ENCODE data around the gene PRPF4. TPM values are rescaled to one million over a fixed set of nuclear protein-coding genes. Genes with fewer than 3 reads are reported as not detected.

The PRPF4 gene
- total and polyA plus RNA-seq, 9 of the 15 experiments (the other 6 are each of a cell fraction or from before 2014, with no cell fraction given), result 25.8 to 66.0 (median 39.8) TPM

DNA sequence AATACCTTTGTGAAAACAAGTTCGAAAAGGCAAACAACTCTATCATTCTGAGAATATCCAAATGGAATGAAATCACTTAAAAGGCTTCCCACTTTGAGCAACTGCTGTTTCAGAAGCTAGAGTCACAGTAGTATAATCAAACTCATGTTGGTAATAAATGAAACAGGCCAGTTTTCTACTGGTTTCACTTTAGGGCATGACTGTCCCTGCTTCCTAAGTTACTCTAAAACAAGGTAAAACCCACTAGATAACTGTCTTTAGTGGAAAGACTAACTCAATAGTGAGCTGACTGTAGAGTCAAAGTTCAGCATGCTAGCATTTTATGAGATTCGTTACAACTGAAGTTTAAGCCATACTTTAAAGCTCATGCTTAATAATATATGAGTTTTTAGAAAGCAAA lies 6.1 kb upstream of the PRPF4 start (continued):
- TF ChIP-seq, protein P1, sequence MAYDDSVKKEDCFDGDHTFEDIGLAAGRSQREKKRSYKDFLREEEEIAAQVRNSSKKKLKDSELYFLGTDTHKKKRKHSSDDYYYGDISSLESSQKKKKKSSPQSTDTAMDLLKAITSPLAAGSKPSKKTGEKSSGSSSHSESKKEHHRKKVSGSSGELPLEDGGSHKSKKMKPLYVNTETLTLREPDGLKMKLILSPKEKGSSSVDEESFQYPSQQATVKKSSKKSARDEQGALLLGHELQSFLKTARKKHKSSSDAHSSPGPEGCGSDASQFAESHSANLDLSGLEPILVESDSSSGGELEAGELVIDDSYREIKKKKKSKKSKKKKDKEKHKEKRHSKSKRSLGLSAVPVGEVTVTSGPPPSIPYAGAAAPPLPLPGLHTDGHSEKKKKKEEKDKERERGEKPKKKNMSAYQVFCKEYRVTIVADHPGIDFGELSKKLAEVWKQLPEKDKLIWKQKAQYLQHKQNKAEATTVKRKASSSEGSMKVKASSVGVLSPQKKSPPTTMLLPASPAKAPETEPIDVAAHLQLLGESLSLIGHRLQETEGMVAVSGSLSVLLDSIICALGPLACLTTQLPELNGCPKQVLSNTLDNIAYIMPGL (CRISPR knock-in tag; IDR thresholded peaks at IDR 0.05), result no peak
- TF ChIP-seq RBM15 (IDR thresholded peaks at IDR 0.05; ENCODE audit: insufficient read depth, low read length) (no peak), RUNX1 (IDR thresholded peaks at IDR 0.05; ENCODE audit: low read depth) (no peak), PHTF2 (CRISPR knock-in tag; IDR thresholded peaks at IDR 0.05) (no peak)
- TF ChIP-seq, protein P2, sequence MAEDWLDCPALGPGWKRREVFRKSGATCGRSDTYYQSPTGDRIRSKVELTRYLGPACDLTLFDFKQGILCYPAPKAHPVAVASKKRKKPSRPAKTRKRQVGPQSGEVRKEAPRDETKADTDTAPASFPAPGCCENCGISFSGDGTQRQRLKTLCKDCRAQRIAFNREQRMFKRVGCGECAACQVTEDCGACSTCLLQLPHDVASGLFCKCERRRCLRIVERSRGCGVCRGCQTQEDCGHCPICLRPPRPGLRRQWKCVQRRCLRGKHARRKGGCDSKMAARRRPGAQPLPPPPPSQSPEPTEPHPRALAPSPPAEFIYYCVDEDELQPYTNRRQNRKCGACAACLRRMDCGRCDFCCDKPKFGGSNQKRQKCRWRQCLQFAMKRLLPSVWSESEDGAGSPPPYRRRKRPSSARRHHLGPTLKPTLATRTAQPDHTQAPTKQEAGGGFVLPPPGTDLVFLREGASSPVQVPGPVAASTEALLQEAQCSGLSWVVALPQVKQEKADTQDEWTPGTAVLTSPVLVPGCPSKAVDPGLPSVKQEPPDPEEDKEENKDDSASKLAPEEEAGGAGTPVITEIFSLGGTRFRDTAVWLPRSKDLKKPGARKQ (CRISPR knock-in tag; IDR thresholded peaks at IDR 0.05), result no peak

DNA sequence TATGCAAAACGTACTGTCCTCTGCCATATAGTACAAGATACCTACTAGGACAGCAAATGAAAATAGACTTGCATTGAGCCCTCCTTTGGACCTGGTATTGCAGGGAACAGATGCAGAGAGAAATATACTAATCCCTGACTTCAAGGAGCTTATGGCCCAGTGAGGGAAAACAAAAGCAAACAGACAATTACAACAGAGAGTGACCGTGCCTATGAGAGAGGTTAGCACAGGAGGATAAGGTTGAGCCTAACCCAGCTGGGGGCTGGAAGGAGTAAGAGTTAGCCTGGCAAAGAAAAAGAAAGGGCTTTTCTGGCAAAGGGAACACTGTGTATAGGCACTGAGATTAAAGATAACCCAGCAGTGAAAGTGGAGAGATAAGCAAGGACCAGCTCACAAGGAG lies 5.6 kb upstream of the PRPF4 start:
- no TSS peak for BruUV-seq (replicated peaks)
- intact Hi-C loops (cut with micrococcal nuclease) (loop anchor here (10.0 kb wide), 2 partner anchors 135 to 345 kb away; partner anchors contain the start of gene ALAD), in situ Hi-C loops (cut with MboI) (loop anchor here (5.0 kb wide), 2 partner anchors 322 to 387 kb away; no protein-coding TSS in a partner anchor)
- H3K4me3 ChIP-seq, result no peak overlapping the region
- H3K4me1 ChIP-seq (replicated peaks in 1 of 2; ENCODE audit: control insufficient read depth in 2 of 2, insufficient read depth in 2 of 2, low read length in 2 of 2), result peaks cover 0 to 4% of the 10 kb centered on the region in 2 experiments; a peak in 1 of 5 replicates
- no peak overlapping the region for H3K9ac ChIP-seq (ENCODE audit: insufficient read depth in 1 of 2, low read depth in 2 of 2, low read length in 2 of 2)
- H3K4me2 ChIP-seq (ENCODE audit: insufficient read depth, low read length), result no peak overlapping the region
- H3K9me3 ChIP-seq (replicated peaks; ENCODE audit: control insufficient read depth, insufficient read depth, low read depth, low read length), result no peaks in the 10 kb centered on the region
- H3K79me2 ChIP-seq (ENCODE audit: control insufficient read depth, insufficient read depth, low read length), result peaks cover 13% of the 10 kb centered on the region
- ChIA-PET CTCF (ENCODE audit: low intra/inter-chr PET ratio) (no interaction called here), POLR2A (interaction anchor here (1.4 to 1.5 kb wide), 2 partner anchors 8 to 140 kb away, joined by 3 to 5 read pairs; partner anchors contain the start of genes C9orf43 and POLE3)
- WGBS (ENCODE audit: insufficient coverage, low coverage, missing lambda C conversion rate), result 77% methylated on average over 2 of the region's 2 CpGs
- H3K9me1 ChIP-seq (ENCODE audit: control insufficient read depth, insufficient read depth, low read length), result no peaks in the 10 kb centered on the region
- ATAC-seq (no peak), DNase-seq (ENCODE audit: extremely low read depth in 1 of 4, low spot score in 3 of 4) (no peak), FAIRE-seq (no peak)
- H3K36me3 ChIP-seq (ENCODE audit: control insufficient read depth, insufficient read depth, low read length), result peaks cover 52% of the 10 kb centered on the region
- no peak overlapping the region for H2AFZ ChIP-seq (ENCODE audit: low read depth, low read length)
- no peaks in the 10 kb centered on the region for H3K27me3 ChIP-seq (ENCODE audit: control insufficient read depth in 2 of 2, insufficient read depth in 2 of 2, low read length in 2 of 2)
- H4K20me1 ChIP-seq (replicated peaks; ENCODE audit: control insufficient read depth, insufficient read depth, low read length), result no peaks in the 10 kb centered on the region
- H3K27ac ChIP-seq (ENCODE audit: extremely low read depth, low read depth, low read length), result no peak overlapping the region
- TF ChIP-seq, protein P3, sequence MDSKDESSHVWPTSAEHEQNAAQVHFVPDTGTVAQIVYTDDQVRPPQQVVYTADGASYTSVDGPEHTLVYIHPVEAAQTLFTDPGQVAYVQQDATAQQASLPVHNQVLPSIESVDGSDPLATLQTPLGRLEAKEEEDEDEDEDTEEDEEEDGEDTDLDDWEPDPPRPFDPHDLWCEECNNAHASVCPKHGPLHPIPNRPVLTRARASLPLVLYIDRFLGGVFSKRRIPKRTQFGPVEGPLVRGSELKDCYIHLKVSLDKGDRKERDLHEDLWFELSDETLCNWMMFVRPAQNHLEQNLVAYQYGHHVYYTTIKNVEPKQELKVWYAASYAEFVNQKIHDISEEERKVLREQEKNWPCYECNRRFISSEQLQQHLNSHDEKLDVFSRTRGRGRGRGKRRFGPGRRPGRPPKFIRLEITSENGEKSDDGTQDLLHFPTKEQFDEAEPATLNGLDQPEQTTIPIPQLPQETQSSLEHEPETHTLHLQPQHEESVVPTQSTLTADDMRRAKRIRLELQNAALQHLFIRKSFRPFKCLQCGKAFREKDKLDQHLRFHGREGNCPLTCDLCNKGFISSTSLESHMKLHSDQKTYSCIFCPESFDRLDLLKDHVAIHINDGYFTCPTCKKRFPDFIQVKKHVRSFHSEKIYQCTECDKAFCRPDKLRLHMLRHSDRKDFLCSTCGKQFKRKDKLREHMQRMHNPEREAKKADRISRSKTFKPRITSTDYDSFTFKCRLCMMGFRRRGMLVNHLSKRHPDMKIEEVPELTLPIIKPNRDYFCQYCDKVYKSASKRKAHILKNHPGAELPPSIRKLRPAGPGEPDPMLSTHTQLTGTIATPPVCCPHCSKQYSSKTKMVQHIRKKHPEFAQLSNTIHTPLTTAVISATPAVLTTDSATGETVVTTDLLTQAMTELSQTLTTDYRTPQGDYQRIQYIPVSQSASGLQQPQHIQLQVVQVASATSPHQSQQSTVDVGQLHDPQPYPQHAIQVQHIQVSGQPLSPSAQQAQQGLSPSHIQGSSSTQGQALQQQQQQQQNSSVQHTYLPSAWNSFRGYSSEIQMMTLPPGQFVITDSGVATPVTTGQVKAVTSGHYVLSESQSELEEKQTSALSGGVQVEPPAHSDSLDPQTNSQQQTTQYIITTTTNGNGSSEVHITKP (IDR thresholded peaks at IDR 0.05; ENCODE audit: partially characterized antibody), result no peak
- TF ChIP-seq, protein P4, sequence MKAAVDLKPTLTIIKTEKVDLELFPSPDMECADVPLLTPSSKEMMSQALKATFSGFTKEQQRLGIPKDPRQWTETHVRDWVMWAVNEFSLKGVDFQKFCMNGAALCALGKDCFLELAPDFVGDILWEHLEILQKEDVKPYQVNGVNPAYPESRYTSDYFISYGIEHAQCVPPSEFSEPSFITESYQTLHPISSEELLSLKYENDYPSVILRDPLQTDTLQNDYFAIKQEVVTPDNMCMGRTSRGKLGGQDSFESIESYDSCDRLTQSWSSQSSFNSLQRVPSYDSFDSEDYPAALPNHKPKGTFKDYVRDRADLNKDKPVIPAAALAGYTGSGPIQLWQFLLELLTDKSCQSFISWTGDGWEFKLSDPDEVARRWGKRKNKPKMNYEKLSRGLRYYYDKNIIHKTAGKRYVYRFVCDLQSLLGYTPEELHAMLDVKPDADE (conservative IDR thresholded peaks at IDR 0.05; ENCODE audit: control insufficient read depth, low read depth, low read length), result no peak
- TF ChIP-seq HDAC1 (IDR thresholded peaks at IDR 0.05) (no peak), HDAC8 (tag; IDR thresholded peaks at IDR 0.05) (no peak), KLF10 (CRISPR knock-in tag; IDR thresholded peaks at IDR 0.05) (no peak), XRCC5 (IDR thresholded peaks at IDR 0.05; ENCODE audit: low read depth, low read length) (no peak), NCOR1 (IDR thresholded peaks at IDR 0.05) (no peak), GTF2F1 (IDR thresholded peaks at IDR 0.05; ENCODE audit: low read depth, low read length) (no peak)

All from K562 (cell line).